ENCODE results near the gene TRIP10. TPM values are rescaled to one million over a fixed set of nuclear protein-coding genes. Genes with fewer than 3 reads are reported as not detected.
A peak's percentile ranks its signal among the peaks of the same experiment; 100 is the strongest.

Gene TRIP10
- total and polyA plus RNA-seq, 2 of the 13 experiments (the other 11 are each of a cell fraction or from before 2014, with no cell fraction given), result 32.5 to 33.2 TPM

- TF ChIP-seq, protein P1, sequence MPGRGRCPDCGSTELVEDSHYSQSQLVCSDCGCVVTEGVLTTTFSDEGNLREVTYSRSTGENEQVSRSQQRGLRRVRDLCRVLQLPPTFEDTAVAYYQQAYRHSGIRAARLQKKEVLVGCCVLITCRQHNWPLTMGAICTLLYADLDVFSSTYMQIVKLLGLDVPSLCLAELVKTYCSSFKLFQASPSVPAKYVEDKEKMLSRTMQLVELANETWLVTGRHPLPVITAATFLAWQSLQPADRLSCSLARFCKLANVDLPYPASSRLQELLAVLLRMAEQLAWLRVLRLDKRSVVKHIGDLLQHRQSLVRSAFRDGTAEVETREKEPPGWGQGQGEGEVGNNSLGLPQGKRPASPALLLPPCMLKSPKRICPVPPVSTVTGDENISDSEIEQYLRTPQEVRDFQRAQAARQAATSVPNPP (CRISPR knock-in tag; IDR thresholded peaks at IDR 0.05), result no peak; the same call in 1 of the 2 replicates
- TF ChIP-seq MBD4 (IDR thresholded peaks at IDR 0.05; ENCODE audit: borderline replicate concordance, low read length) (no peak), NFKBIZ (CRISPR knock-in tag; IDR thresholded peaks at IDR 0.05) (no peak), ATF5 (CRISPR knock-in tag; IDR thresholded peaks at IDR 0.05; ENCODE audit: low read depth) (no peak), IKZF5 (CRISPR knock-in tag; IDR thresholded peaks at IDR 0.05) (peak; percentile 93), KAT8 (CRISPR knock-in tag; IDR thresholded peaks at IDR 0.05) (peak; percentile 69), MXD4 (CRISPR knock-in tag; IDR thresholded peaks at IDR 0.05) (peak; percentile 95), GZF1 (CRISPR knock-in tag; IDR thresholded peaks at IDR 0.05) (peak; percentile 76; the same call in 1 of the 2 replicates), DPF2 (CRISPR knock-in tag; IDR thresholded peaks at IDR 0.05; ENCODE audit: borderline replicate concordance, low read depth) (no peak), SP2 (CRISPR knock-in tag; IDR thresholded peaks at IDR 0.05) (no peak), ZNF709 (CRISPR knock-in tag; IDR thresholded peaks at IDR 0.05) (no peak; the same call in 1 of the 2 replicates), ZNF460 (CRISPR knock-in tag; IDR thresholded peaks at IDR 0.05; ENCODE audit: borderline replicate concordance) (no peak; the same call in 1 of the 2 replicates), ZNF589 (CRISPR knock-in tag; conservative IDR thresholded peaks at IDR 0.05) (no peak; the same call in none of the 2 replicates), SP5 (CRISPR knock-in tag; IDR thresholded peaks at IDR 0.05; ENCODE audit: borderline replicate concordance, low read depth) (peak; percentile 42; the same call in 1 of the 2 replicates), ZNF782 (CRISPR knock-in tag; IDR thresholded peaks at IDR 0.05; ENCODE audit: borderline replicate concordance) (peak; percentile 69; the same call in 1 of the 2 replicates), ELF4 (CRISPR knock-in tag; IDR thresholded peaks at IDR 0.05; ENCODE audit: borderline replicate concordance) (no peak), ZNF510 (CRISPR knock-in tag; IDR thresholded peaks at IDR 0.05; ENCODE audit: low read depth) (0 out of 2 replicates have a peak, but pooled peaks have one; percentile 71), ZNF672 (CRISPR knock-in tag; IDR thresholded peaks at IDR 0.05) (no peak), PBX2 (CRISPR knock-in tag; IDR thresholded peaks at IDR 0.05) (peak; percentile 73)
- TF ChIP-seq, protein P2, sequence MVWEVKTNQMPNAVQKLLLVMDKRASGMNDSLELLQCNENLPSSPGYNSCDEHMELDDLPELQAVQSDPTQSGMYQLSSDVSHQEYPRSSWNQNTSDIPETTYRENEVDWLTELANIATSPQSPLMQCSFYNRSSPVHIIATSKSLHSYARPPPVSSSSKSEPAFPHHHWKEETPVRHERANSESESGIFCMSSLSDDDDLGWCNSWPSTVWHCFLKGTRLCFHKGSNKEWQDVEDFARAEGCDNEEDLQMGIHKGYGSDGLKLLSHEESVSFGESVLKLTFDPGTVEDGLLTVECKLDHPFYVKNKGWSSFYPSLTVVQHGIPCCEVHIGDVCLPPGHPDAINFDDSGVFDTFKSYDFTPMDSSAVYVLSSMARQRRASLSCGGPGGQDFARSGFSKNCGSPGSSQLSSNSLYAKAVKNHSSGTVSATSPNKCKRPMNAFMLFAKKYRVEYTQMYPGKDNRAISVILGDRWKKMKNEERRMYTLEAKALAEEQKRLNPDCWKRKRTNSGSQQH (CRISPR knock-in tag; IDR thresholded peaks at IDR 0.05; ENCODE audit: low read depth), result 0 out of 2 replicates have a peak, but pooled peaks have one; percentile 38
- TF ChIP-seq, protein P3, sequence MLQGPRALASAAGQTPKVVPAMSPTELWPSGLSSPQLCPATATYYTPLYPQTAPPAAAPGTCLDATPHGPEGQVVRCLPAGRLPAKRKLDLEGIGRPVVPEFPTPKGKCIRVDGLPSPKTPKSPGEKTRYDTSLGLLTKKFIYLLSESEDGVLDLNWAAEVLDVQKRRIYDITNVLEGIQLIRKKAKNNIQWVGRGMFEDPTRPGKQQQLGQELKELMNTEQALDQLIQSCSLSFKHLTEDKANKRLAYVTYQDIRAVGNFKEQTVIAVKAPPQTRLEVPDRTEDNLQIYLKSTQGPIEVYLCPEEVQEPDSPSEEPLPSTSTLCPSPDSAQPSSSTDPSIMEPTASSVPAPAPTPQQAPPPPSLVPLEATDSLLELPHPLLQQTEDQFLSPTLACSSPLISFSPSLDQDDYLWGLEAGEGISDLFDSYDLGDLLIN (CRISPR knock-in tag; IDR thresholded peaks at IDR 0.05; ENCODE audit: borderline replicate concordance), result 0 out of 2 replicates have a peak, but pooled peaks have one; percentile 31
These were observed 13.9 kb downstream of the TRIP10 start (continued) for GRCh38 chr19:6753178-6754031.

Data from HepG2 (cell line).